Right lobe of liver (tissue), 6 donors: ENCODE results near the gene MTMR12. TPM values are rescaled to one million over a fixed set of nuclear protein-coding genes. Genes with fewer than 3 reads are reported as not detected.

Experiments
- ATAC-seq, 4 donors: fragments of 200-7000 bp; cut with Tn5 transposase; one replicate each; pipeline ENCODE4 v1.9.1; 2020; ENCODE audit warnings: mild to moderate bottlenecking in 4 of 4, moderate library complexity in 4 of 4
- DNase-seq, 3 donors: peaks; one replicate each; pipeline ENCODE4 v3.0.0-alpha.2; 2020
- H3K27ac ChIP-seq, 3 donors: fragments of 200-600 bp; one replicate each; pipeline ENCODE4 v1.8.0; 2022
- H3K27me3 ChIP-seq, 2 donors: fragments of 200-600 bp; one replicate each; pipeline ENCODE4 v1.8.0; 2022
- H3K36me3 ChIP-seq, 4 donors: fragments of 200-600 bp; sonication (generic) in 1 of 4; one replicate each; pipeline versions ENCODE4 v1.5.1 to v1.8.0; 2017 to 2022; ENCODE audit warnings: control low read depth in 1 of 4
- H3K4me1 ChIP-seq, 4 donors: fragments of 200-600 bp; sonication (generic) in 1 of 4; one replicate each; pipeline versions ENCODE4 v1.5.1 to v1.8.0; 2017 to 2022; ENCODE audit warnings: control low read depth in 1 of 4
- H3K4me3 ChIP-seq, 3 donors: fragments of 200-600 bp; one replicate each; pipeline ENCODE4 v1.8.0; 2022
- H3K9me3 ChIP-seq, 4 donors: fragments of 200-600 bp; sonication (generic) in 1 of 4; one replicate each; pipeline versions ENCODE4 v1.5.1 to v1.8.0; 2017 to 2022; ENCODE audit warnings: control low read depth in 1 of 4
- POLR2A ChIP-seq: fragments of 450-650 bp; IDR thresholded peaks from one replicate; pipeline ENCODE4 v1.6.1; 2017; ENCODE audit warnings: antibody characterized with exemption, mild to moderate bottlenecking
- WGBS: methylation state at CpG from one replicate; pipeline ENCODE4 v1.1.6; 2018; ENCODE audit warnings: low coverage, low lambda C conversion rate; ENCODE audit not compliant: insufficient coverage; ENCODE audit errors: missing lambda C conversion rate; 5-methylcytosine and 5-hydroxymethylcytosine counted together
- intact Hi-C, 2 donors: fragments of 100-400 bp; cut with DNase I; formaldehyde crosslinking; loops; one replicate each; pipeline versions ENCODE4 v1.11.2 to v1.14.1; 2022
- total RNA-seq, 6 experiments: library from RNA; depleted of rRNA in 2 of 6; stranded (reverse); fragments of >200 nt in 2 of 6; fragmentation: NEBNext Ultra II Directional in 3 of 6; extraction: Animal tissue kit (Norgen Biotek cat#: 25700) in 3 of 6; gene quantifications; one replicate each; pipeline versions ENCODE4 v1.1.0 to v1.2.4, GENCODE V29; 2016 to 2023
- TF ChIP-seq, protein P1 (sequence below), 4 donors: fragments of 200-600 bp in 3 of 4; fragments of 450-650 bp in 1 of 4; IDR thresholded peaks; one replicate each; pipeline versions ENCODE4 v1.5.1 to v1.8.0; 2016 to 2022; ENCODE audit warnings: antibody characterized with exemption in 4 of 4, mild to moderate bottlenecking in 2 of 4
- donor health status: DM: no; HTN: yes; CAD: no.
- donor health status: DM: no; HTN: no; CAD: no.
- donor health status: DM: no; HTN: no; CAD: no.
- donor health status: DM: no; HTN: yes; CAD: no.
- donor health status: DM: no; HTN: yes; CAD: no.

The MTMR12 gene
- total RNA-seq, 6 experiments from 2014 or later, result 14.9 to 22.9 (median 16.3) TPM

DNA sequence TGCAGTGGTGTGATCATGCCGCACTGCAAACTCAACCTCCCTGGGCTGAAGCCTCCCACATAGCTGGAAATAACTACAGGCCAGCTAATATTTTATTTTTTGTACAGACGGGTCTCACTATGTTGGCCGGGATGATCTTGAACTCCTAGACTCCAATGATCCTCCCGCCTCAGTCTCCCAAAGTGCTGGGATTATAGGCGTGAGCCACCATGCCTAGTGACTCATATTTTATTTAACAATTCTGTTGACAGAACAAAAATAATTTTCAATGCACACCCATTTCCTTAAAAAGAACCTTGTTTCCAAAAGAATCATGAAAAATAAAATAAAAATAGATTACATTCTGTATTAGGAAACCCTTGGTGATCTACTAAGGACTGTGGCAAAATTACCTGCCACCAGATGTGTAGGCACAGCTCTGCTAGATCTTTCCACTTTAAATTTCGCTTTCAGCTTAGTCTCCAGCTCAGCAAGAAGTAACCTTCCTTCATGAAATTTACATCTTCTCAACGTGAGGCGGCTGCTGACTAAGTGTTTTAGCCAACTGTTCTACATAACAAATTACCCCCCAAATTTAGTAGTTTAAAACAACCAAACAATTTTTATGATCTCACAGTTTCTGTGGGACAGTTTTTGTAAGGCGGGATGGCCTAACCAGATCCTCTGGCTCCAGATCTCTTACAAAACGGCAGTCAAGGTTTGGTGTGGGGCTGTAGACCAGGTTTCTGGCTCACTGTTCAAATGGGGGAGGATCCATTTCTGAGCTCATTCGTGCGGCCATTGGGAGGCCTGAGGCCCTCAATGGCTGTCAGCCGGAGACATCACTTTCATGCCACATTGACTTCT is 106.0 kb downstream of the MTMR12 start:
- intact Hi-C loops, result no loop called here
- no peaks in the 10 kb centered on the region for H3K27me3 ChIP-seq
- H3K9me3 ChIP-seq, result no peaks in the 10 kb centered on the region
- peaks cover 0 to 70% (median 27%) of the 10 kb centered on the region in 4 donors for H3K4me1 ChIP-seq
- H3K4me3 ChIP-seq, result no peak overlapping the region
- 85% methylated on average over 13 of the region's 13 CpGs for WGBS
- ATAC-seq (no peak), DNase-seq (no peak)
- no peaks in the 10 kb centered on the region for H3K36me3 ChIP-seq
- TF ChIP-seq, protein P1, sequence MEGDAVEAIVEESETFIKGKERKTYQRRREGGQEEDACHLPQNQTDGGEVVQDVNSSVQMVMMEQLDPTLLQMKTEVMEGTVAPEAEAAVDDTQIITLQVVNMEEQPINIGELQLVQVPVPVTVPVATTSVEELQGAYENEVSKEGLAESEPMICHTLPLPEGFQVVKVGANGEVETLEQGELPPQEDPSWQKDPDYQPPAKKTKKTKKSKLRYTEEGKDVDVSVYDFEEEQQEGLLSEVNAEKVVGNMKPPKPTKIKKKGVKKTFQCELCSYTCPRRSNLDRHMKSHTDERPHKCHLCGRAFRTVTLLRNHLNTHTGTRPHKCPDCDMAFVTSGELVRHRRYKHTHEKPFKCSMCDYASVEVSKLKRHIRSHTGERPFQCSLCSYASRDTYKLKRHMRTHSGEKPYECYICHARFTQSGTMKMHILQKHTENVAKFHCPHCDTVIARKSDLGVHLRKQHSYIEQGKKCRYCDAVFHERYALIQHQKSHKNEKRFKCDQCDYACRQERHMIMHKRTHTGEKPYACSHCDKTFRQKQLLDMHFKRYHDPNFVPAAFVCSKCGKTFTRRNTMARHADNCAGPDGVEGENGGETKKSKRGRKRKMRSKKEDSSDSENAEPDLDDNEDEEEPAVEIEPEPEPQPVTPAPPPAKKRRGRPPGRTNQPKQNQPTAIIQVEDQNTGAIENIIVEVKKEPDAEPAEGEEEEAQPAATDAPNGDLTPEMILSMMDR (IDR thresholded peaks at IDR 0.05), result no peak
- TF ChIP-seq POLR2A, result no peak
- peak overlapping the region in 1 of 3 donors; percentile 88 for H3K27ac ChIP-seq

DNA sequence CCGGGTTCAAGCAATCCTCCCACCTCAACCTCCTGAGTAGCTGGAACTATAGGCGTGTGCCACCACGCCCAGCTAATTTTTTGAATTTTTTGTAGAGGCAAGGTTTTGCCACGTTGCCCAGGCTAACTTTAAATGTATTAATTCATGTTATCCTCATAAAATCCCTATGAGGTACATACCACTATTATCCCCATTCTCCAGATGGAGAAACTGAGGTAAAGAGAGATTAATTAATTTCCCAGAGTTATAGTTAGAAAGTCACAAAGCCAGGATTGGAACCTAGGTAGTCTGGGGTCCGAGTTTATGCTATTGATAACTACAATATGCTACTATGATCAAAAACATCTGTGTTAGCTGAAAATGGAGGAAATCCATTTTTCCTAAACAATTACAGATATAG is 106.7 kb downstream of the MTMR12 start:
- no peaks in the 10 kb centered on the region for H3K36me3 ChIP-seq
- ATAC-seq (no peak), DNase-seq (no peak)
- TF ChIP-seq POLR2A, result no peak
- TF ChIP-seq, protein P1 (IDR thresholded peaks at IDR 0.05), result no peak
- H3K27ac ChIP-seq, result peak overlapping the region in 2 of 3 donors; percentile 87 to 88
- H3K4me3 ChIP-seq, result no peak overlapping the region
- H3K9me3 ChIP-seq, result no peaks in the 10 kb centered on the region
- WGBS, result 70% methylated on average over 5 of the region's 5 CpGs
- intact Hi-C loops, result no loop called here
- no peaks in the 10 kb centered on the region for H3K27me3 ChIP-seq
- peaks cover 0 to 71% (median 26%) of the 10 kb centered on the region in 4 donors for H3K4me1 ChIP-seq

DNA sequence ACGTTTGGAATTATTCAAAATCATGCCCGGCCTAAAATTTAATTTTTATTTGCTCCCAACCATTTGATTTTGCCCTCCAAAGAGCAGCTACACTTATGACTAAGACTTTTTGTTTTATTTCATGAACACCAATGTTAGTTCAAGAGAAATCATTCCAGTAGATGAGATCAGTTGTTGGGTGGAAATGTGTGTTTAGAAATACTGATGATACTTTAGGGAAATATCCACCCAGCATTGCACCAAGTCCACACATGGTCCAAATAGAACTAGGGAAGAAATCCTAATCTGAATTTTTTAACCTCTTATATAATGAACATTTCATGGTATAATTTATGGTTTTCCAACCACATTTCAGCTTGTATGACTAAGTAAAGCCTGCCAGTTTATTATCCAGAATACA is 110.3 kb downstream of the MTMR12 start:
- ATAC-seq (peak; percentile 43 to 51 (median 46)), DNase-seq (no peak)
- Histone ChIP-seq H3K27ac (peak overlapping the region; percentile 49 to 88 (median 87)), H3K27me3 (no peaks in the 10 kb centered on the region), H3K4me3 (no peak overlapping the region), H3K9me3 (no peaks in the 10 kb centered on the region), H3K36me3 (no peaks in the 10 kb centered on the region), H3K4me1 (peaks cover 0 to 60% (median 20%) of the 10 kb centered on the region in 4 donors)
- 36% methylated on average over 2 of the region's 2 CpGs for WGBS
- intact Hi-C loops, result no loop called here
- TF ChIP-seq, protein P1 (IDR thresholded peaks at IDR 0.05), result no peak
- peak; percentile 43 for TF ChIP-seq POLR2A

DNA sequence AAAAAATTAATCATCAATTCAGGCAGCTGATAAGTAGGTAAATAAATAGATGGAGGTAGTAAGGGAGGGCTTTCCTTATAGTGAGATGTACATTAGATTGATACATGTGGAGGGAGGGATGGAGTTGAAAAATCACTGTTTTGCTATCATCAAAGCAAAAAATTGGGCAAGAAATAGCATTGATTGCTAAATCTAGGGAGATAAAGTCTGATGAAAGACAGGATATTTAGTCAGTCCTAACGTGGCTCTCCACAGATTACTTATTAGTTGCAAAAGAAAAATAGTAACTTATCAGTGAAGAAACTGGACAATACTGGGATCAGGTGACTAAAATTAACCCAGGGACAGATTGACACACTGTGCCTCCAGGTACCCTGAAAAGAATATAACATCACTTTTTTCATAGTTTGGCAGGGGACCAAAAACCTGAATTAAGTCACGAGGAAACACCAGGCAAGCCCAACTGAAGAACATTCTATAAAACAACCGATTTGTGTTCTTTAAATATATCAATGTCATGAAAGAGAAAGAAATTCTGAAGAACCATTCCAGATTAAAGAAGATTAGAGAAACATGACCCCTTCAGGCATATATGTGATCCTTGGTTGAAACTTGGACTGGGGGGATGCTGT is 111.5 kb downstream of the MTMR12 start:
- intact Hi-C loops, result no loop called here
- 5% methylated on average over 3 of the region's 3 CpGs for WGBS
- Histone ChIP-seq H3K4me1 (peaks cover 0 to 51% (median 20%) of the 10 kb centered on the region in 4 donors), H3K36me3 (no peaks in the 10 kb centered on the region), H3K9me3 (no peaks in the 10 kb centered on the region), H3K27me3 (no peaks in the 10 kb centered on the region), H3K4me3 (peak overlapping the region in 2 of 3 donors; percentile 23 to 32), H3K27ac (peak overlapping the region; percentile 71 to 88 (median 87))
- TF ChIP-seq, protein P1 (IDR thresholded peaks at IDR 0.05), result no peak
- peak; percentile 21 for TF ChIP-seq POLR2A
- ATAC-seq, result peak; percentile 56 to 78 (median 64)
- no peak for DNase-seq
